Esophagus squamous epithelium (tissue), 4 donors: ENCODE measurements around the gene FOXJ3.

Experiments used
- CTCF ChIP-seq, 6 experiments: fragments of 450-650 bp in 4 of 6; fragments of 200-600 bp in 2 of 6; sonication (generic) in 2 of 6; IDR thresholded peaks; one replicate each; pipeline ENCODE4 v1.5.1; 2016 to 2019; ENCODE audit warnings: antibody characterized with exemption in 6 of 6, mild to moderate bottlenecking in 4 of 6, moderate library complexity in 4 of 6
- POLR2A ChIP-seq, 4 donors: fragments of 450-650 bp; IDR thresholded peaks; one replicate each; pipeline ENCODE4 v1.6.1; 2017; ENCODE audit warnings: antibody characterized with exemption in 4 of 4, mild to moderate bottlenecking in 4 of 4, moderate library complexity in 3 of 4

GRCh38 chr1:42172381-42173133 lies 162.5 kb downstream of the FOXJ3 start:
- TF ChIP-seq POLR2A (IDR thresholded peaks at IDR 0.05) (no peak), CTCF (IDR thresholded peaks at IDR 0.05) (no peak)
